ENCODE measurements around the gene VIT. TPM values are rescaled to one million over a fixed set of nuclear protein-coding genes. Genes with fewer than 3 reads are reported as not detected.

Gene VIT
- total RNA-seq, 2 donors from 2014 or later, result 2.0 to 10.7 TPM

GRCh38 chr2:36783246-36783645 lies 86.7 kb downstream of the VIT start:
- H3K9me3 ChIP-seq, result no peaks in the 10 kb centered on the region
- no peak overlapping the region for H3K27ac ChIP-seq
- DNase-seq (ENCODE audit: low spot score), result no peak
- 16% methylated on average over 2 of the region's 2 CpGs for WGBS
- no peak overlapping the region for H3K4me3 ChIP-seq
- no peaks in the 10 kb centered on the region for H3K4me1 ChIP-seq (replicated peaks)
- intact Hi-C loops (cut with DNase I), result loop anchor here (5.0 kb wide), 2 partner anchors 86 to 431 kb away; partner anchors contain the start of gene VIT
- H3K36me3 ChIP-seq, result no peaks in the 10 kb centered on the region
- H3K27me3 ChIP-seq (replicated peaks; ENCODE audit: insufficient read depth), result no peaks in the 10 kb centered on the region
- TF ChIP-seq CTCF (IDR thresholded peaks at IDR 0.05) (no peak), POLR2A (IDR thresholded peaks at IDR 0.05) (no peak), POLR2AphosphoS5 (IDR thresholded peaks at IDR 0.05) (no peak)

GRCh38 chr2:36785179-36785795 lies 88.8 kb downstream of the VIT start:
- intact Hi-C loops (cut with DNase I), result no loop called here
- Histone ChIP-seq H3K9me3 (no peaks in the 10 kb centered on the region), H3K36me3 (no peaks in the 10 kb centered on the region), H3K4me3 (no peak overlapping the region), H3K27me3 (replicated peaks; ENCODE audit: insufficient read depth) (no peaks in the 10 kb centered on the region), H3K27ac (no peak overlapping the region), H3K4me1 (replicated peaks) (no peaks in the 10 kb centered on the region)
- 36% methylated on average over 5 of the region's 5 CpGs for WGBS
- peak; percentile 37 for DNase-seq (ENCODE audit: low spot score)
- TF ChIP-seq POLR2AphosphoS5 (IDR thresholded peaks at IDR 0.05), result peak; percentile 15
- TF ChIP-seq POLR2A (IDR thresholded peaks at IDR 0.05), result no peak
- peak; percentile 80 to 91 (median 85) for TF ChIP-seq CTCF (IDR thresholded peaks at IDR 0.05)

- Histone ChIP-seq H3K9me3 (no peaks in the 10 kb centered on the region), H3K36me3 (no peaks in the 10 kb centered on the region), H3K27ac (no peak overlapping the region), H3K4me1 (replicated peaks) (no peaks in the 10 kb centered on the region), H3K4me3 (no peak overlapping the region), H3K27me3 (replicated peaks; ENCODE audit: insufficient read depth) (no peaks in the 10 kb centered on the region)
- TF ChIP-seq CTCF (IDR thresholded peaks at IDR 0.05), result no peak
- no peak for TF ChIP-seq POLR2A (IDR thresholded peaks at IDR 0.05)
- no peak for TF ChIP-seq POLR2AphosphoS5 (IDR thresholded peaks at IDR 0.05)
- no peak for DNase-seq (ENCODE audit: low spot score)
- WGBS, result 89% methylated on average over 11 of the region's 11 CpGs
- intact Hi-C loops (cut with DNase I), result no loop called here
These were observed 92.8 kb downstream of the VIT start for GRCh38 chr2:36789181-36789804.

- no peak for TF ChIP-seq POLR2AphosphoS5 (IDR thresholded peaks at IDR 0.05)
- 59% methylated on average over 2 of the region's 2 CpGs for WGBS
- intact Hi-C loops (cut with DNase I), result no loop called here
- H3K27ac ChIP-seq, result no peak overlapping the region
- no peaks in the 10 kb centered on the region for H3K4me1 ChIP-seq (replicated peaks)
- no peak for DNase-seq (ENCODE audit: low spot score)
- H3K36me3 ChIP-seq, result no peaks in the 10 kb centered on the region
- no peak overlapping the region for H3K4me3 ChIP-seq
- no peaks in the 10 kb centered on the region for H3K9me3 ChIP-seq
- H3K27me3 ChIP-seq (replicated peaks; ENCODE audit: insufficient read depth), result no peaks in the 10 kb centered on the region
These were observed 96.4 kb downstream of the VIT start for GRCh38 chr2:36792951-36793350.

GRCh38 chr2:36797324-36798070 lies 101.0 kb downstream of the VIT start:
- H3K27me3 ChIP-seq (replicated peaks; ENCODE audit: insufficient read depth), result no peaks in the 10 kb centered on the region
- no peaks in the 10 kb centered on the region for H3K4me1 ChIP-seq (replicated peaks)
- no peak overlapping the region for H3K27ac ChIP-seq
- intact Hi-C loops (cut with DNase I), result no loop called here
- H3K36me3 ChIP-seq, result no peaks in the 10 kb centered on the region
- no peak for DNase-seq (ENCODE audit: low spot score)
- no peaks in the 10 kb centered on the region for H3K9me3 ChIP-seq
- 66% methylated on average over 6 of the region's 6 CpGs for WGBS
- TF ChIP-seq CTCF (IDR thresholded peaks at IDR 0.05) (no peak), POLR2AphosphoS5 (IDR thresholded peaks at IDR 0.05) (no peak), POLR2A (IDR thresholded peaks at IDR 0.05) (no peak)
- no peak overlapping the region for H3K4me3 ChIP-seq

Data from prostate gland (tissue), 2 donors.